SHP77 (cell line): ENCODE results near the gene SLC27A3.

Source experiments
- DNase-seq, 2 experiments: peaks; one replicate each; lab custom pipeline; 2025; lab: John Stamatoyannopoulos, UW

The SLC27A3 gene

DNA sequence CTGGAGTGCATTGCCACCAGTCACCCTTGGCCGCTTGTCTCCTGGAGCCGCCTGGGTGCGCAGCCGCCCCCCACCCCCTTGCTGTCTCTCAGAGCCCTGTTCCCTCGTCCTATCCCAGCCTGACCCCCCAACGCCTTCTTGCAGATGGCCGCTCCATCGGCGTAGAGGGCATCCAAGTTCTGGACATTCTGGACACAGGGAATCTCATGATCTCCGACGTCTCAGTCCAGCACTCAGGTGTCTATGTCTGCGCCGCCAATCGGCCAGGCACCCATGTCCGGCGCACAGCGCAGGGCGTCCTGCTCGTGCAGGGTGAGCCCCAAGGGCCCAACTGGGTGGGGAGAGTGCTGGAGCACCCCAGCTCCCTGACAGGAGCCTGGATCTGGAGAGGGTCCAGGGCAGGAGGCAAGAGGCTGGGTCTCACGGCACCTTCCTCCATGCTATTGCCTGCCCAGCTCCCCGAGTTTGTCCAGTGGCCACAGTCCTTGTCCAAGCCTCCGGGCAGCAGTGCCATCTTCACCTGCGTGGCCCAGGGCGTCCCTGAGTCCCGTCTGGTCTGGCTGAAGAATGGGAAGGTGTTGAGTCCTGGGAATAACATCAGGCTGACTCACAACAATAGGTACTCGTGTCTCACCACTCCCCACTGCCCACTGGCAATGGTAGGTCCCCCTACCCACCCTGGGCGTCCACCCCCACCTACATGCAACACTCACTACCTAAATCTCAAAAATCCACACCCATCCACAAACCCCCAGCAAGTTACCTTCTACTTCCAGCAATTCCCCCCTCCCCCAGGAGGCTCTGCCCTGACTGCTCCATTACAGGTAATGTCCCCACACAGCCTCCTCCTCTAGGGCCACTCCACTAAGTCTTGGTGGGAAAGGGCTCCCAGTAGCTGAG, 24.6 kb downstream of the SLC27A3 start:
- no peak for DNase-seq

DNA sequence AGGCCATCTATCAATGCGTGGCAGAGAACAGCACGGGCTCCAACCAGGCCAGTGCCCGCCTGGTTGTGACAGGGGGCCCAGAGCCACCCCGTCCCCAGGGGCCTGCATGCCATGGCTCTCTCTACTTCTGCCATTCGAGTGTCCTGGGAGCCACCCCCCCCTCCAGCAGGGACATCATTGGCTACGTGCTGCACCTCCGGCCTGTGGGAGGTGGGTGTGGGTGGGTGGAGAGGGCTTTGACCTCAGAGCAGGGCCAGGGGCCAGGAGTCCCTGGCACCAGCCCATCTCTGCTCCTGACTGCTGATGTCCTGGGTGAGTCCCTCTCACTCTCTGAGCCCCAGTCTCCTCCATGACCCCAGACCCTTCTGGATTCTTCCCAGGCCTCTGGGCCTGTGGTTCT, 25.3 kb downstream of the SLC27A3 start:
- no peak for DNase-seq

DNA sequence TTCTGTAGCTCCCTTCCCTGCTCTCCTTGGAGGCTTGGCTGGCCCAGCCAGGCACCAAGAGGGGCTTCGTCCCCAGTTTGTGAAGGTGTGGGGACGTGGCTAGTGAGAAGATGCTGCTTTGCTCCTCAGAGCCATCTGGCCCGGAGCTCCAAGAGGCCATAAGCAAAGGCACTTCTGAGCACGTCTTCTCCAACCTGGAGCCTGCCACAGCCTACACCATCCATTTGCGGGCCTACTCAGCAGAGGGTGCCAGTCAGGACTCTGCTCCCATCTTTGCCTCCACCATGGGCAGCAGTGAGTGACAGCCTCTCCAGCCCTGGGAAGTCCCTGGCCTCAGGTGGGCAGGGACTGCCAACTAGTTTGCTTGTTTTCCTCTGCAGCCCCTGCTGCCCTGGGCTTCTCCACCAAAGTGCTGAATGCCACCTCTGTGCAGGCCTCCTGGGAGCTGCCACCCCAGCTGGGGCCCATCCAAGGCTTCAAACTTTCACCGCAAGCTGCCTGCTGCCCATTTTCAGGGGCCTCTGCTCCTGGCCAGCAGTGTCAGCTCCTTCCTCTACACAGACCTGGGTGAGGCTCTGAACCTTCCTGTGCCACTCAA, 25.9 kb downstream of the SLC27A3 start:
- no peak for DNase-seq

DNA sequence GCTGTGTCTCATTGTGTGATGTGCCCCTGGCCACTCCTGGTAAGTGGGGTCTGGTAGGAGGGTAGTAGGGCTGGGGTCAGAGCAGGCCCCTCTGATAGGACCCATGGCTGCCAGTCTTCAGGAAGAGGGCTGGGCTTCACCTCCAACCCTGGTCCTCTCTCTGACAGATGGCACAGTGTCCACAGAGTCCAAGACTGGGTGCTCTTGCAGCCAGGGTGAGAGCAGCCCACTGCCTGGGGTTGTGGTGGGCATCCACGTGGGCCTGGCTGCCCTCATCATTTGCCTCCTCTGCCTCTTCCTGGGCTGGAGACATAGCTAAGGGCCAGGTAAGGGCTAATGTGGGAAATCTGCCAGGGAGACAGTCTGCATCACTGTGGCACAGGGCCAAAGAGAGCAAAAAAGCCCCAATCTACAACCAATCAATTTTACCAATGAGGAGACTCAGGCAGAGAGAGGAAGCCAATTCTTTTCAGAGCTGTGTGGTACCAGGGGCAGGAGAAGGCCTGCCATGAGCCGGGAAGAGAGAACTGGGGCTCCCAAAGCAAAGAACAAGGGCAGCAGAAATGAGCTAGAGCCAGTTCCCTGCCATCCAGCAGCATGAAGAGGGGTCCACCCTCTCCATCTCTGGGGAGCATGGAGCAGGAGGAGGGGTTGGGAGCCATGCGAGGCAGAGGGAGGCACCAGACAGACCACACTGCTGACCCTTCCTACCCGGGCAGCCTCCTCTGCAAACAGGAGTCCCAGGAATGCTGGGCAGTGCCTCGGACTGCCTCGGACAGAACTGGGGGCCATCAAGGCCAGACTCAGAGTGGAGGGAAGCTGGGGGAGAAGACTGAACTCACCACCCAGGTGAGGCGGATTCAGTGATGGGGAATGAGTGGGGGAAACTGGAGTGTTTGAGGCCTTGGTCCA, 26.8 kb downstream of the SLC27A3 start:
- DNase-seq = no peak

DNA sequence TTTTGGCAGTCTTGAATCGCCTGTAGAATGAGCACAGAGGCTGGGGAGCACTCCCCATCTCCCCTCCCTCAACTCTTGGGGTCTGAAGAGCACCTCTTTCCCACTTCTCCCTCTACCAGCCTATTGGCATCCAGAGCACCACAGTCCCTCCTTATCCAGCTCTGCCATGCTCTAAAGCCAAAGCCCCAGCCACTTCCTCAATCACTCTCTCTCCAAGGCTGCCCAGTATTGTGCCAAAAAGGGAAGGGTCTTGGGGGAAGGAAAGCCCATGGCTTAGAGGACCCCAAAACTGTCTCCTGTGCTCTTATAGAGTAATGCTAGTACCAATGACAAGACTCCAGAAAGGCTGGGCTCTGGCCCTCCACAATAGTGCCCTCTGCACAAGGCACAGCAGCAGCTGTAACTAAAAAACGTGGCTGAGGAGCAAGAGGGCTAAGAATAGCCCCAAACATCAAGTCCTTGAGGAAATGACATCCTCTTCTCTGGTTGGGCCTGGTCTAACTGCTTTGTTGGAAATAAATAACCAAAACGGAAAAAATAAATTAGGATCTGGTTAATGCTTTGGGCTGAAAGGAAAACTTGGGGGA, 28.4 kb downstream of the SLC27A3 start:
- DNase-seq = no peak

DNA sequence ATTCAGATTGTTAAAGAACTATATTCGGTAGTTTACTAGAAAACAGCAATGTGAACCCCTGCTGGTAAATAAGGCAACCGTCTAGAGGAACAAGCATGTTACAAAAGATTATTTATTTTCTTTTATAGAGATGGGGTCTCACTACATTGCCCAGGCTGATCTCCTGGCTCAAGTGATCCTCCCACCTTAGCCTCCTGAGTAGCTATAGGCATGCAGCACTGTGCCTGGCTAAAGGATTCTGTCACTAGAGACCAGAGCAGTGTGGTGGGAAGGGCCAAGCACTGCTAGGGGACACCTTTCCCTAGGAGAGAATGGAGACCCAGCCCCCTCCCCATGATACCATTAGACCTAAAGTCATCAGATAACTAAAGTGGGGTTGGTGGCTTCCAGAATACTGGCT, 28.9 kb downstream of the SLC27A3 start:
- DNase-seq = no peak

DNA sequence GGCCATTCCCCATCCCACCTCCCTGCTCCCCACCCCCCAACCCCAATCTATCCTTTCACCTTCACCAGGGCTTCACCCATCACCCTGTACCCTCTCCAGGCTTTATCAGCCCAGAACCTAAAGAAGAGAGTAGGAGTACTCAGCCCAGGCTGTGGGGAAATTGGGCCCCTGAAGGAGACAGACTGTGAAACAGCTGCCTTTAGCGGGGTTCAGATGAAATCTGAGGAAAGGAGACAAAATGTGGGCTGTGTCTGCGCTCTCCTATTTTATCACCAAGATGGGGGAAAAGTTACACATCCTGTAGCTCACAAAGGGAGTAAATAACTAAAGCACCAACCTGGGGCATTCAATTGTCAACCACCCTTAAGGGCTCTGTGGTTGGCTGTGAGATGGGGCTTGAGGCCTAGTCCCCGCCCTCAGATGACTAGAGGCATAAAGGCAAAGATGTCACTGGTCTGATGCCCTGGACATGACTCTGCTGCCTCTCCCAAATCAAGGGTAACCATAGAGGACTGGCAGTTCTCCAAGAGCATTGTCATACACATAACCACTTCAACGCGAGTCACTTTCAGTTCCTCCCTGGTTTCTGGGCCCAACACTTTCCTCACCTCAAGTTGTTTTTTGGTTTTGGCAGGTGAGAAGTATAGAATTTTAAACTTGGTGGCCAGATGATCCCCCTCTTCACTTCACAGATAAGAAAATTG, 30.0 kb downstream of the SLC27A3 start:
- peak in 1 of 2 experiments; percentile 6 for DNase-seq

DNA sequence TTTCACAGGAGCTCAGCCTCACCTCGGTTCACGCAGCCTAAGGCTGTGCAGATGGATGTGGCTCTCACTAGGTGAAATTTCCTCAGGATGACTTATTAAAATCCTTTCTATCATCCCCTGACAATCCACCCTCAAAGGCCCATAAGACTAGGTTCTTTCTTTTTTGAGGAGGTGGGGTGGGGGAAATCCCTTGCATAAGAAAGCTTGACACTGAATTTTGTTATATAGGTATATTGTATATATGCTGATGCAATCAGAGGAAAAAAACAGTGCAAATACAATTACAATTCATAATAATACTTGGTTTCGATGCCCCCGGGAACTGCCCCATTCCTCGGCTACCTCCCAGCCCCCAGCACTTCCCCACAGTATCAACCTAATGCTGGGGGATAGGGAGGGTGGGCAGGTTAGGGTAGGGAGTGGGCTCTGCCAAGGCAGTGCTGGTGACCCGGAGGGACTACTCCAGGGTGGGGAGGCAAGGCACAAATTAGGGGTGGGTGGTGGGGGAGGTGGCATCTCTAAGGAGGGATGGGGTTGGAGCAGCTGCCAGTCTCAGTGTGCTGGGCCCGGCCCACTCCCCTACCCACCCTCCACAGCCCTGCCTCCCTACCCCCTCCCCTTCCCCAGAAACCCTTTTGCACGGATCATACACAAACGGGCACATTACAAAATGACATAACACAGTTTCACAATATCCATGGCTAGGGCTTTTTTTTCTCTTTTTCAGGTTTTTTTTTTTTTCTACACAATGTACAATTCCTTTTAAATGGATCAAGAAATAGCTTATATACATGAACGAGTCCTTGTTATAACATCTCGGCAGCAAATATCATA, 30.9 kb downstream of the SLC27A3 start:
- DNase-seq = no peak

DNA sequence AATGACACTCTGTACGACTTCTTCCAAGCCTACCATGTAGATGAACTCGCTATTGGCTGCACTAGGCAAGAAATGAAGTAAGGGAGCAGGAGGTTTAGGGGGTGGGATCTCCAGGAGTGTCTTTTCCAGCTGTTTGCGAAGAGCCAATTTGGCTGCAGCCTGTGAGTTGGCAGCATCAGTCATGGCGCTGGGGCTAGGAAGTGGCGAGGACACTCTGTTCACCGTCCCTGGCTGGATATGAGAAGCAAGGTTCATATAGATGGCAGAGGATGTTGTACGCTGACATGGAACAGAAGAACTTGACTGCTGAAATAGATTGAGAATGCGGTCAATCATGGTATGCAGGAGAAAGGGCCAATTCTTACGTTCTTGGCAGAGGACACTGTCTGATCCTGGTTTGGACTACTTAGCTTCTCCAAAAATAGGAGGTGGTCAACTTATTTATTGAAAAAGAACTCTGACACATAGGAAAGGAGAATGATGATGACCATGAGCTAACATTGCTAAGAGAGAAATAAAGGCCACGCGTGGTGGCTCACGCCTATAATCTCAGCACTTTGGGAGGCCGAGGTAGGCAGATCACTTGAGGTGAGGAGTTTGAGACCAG, 41.2 kb downstream of the SLC27A3 start:
- no peak for DNase-seq

DNA sequence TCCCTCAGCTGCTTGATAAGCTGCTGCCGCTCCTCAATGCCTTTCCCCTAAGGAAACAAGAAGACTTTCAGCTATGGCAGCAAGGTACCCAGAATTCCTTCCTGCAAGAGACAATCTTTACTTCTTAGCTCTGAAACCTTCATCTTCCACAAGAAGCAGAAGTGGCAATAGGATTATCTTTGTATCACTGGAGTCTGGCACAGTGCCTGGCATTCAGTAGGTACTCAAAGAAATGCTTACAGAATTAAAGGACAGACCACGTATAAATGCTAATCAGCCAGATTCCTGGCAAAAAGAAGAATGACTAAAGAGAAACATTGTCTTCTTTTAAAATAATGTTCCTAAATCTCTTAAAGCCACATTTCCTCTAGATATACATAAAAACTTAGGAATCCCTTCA, 43.7 kb downstream of the SLC27A3 start:
- DNase-seq = no peak

DNA sequence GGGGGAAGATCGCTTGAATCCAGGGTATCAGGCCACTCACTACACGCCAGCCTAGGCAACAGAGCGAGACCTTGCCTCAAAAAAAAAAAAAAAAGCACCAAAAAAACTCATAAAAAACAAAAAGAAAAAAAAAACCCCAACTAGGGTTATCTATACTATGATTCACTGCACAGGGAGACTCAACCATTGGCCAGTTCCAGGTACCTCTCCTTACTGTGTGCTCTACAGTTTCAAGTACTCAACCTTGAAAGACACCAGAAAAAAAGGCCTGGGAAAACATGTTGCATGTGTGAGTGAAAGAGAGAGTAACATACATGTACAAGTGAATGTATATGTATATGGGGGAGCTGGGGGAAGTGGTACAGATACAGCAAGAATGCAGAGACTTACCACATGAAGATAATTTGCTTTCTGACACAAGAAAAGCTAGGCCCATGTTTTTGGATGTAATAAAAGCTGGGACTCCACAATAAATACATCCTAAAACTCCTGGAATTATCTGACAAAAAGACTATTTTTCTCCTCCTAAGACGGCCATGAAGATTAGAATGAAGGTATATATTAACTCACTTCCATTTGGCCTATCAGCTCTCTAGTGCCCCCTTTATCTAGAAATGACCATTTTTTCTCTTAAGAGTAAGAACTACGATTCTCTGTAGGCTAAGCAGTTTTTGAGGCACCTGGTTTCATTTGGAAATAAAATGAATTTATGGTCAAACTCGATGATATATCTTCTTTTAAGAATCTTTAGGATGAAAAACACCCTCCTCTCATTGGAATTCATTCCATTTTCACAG, 52.2 kb downstream of the SLC27A3 start:
- no peak for DNase-seq
